ENCODE measurements around the gene MAK.

- TF ChIP-seq POLR2AphosphoS5 (IDR thresholded peaks at IDR 0.05; ENCODE audit: low read depth, low read length) (no peak), TAF1 (IDR thresholded peaks at IDR 0.05; ENCODE audit: borderline replicate concordance, insufficient read depth, low read length) (no peak), SIN3A (IDR thresholded peaks at IDR 0.05; ENCODE audit: borderline replicate concordance, insufficient read depth, low read length) (no peak), REST (IDR thresholded peaks at IDR 0.05; ENCODE audit: insufficient read depth in 1 of 2, low read depth in 2 of 2, low read length in 2 of 2) (no peak), FOXP2 (optimal IDR thresholded peaks at IDR 0.05; ENCODE audit: borderline replicate concordance, extremely low read depth, extremely low read length, insufficient read depth) (no peak)
These were observed 14.1 kb upstream of the MAK start for GRCh38 chr6:10852361-10852960.

Measured in PFSK-1 (cell line).